ENCODE measurements around the gene SIK3.

The SIK3 gene

GRCh38 chr11:116960930-116961329, 137.3 kb downstream of the SIK3 start:
- DNase-seq = no peak

GRCh38 chr11:116958246-116958645, 140.0 kb downstream of the SIK3 start:
- DNase-seq = no peak

- no peak for DNase-seq
These were observed 142.3 kb downstream of the SIK3 start for GRCh38 chr11:116955949-116956348.

GRCh38 chr11:116955548-116955947, 142.7 kb downstream of the SIK3 start:
- no peak for DNase-seq

GRCh38 chr11:116953530-116954285, 144.5 kb downstream of the SIK3 start:
- no peak for DNase-seq

- DNase-seq = no peak
These were observed 146.5 kb downstream of the SIK3 start for GRCh38 chr11:116951762-116952161.

GRCh38 chr11:116950210-116950609, 148.0 kb downstream of the SIK3 start:
- no peak for DNase-seq

- DNase-seq = no peak
These were observed 149.8 kb downstream of the SIK3 start for GRCh38 chr11:116948391-116948790.

GRCh38 chr11:116946414-116946813, 151.8 kb downstream of the SIK3 start:
- DNase-seq = no peak

GRCh38 chr11:116939499-116939898, 158.7 kb downstream of the SIK3 start:
- DNase-seq = no peak

GRCh38 chr11:116938471-116939070, 159.7 kb downstream of the SIK3 start:
- no peak for DNase-seq

- DNase-seq = no peak
These were observed 161.3 kb downstream of the SIK3 start for GRCh38 chr11:116936754-116937446.

GRCh38 chr11:116935514-116935913, 162.7 kb downstream of the SIK3 start:
- no peak for DNase-seq

GRCh38 chr11:116935089-116935488, 163.1 kb downstream of the SIK3 start:
- no peak for DNase-seq

GRCh38 chr11:116933961-116934360, 164.3 kb downstream of the SIK3 start:
- no peak for DNase-seq

GRCh38 chr11:116932181-116932580, 166.0 kb downstream of the SIK3 start:
- no peak for DNase-seq

GRCh38 chr11:116931206-116931953, 166.8 kb downstream of the SIK3 start:
- DNase-seq = no peak

- DNase-seq = no peak
These were observed 167.6 kb downstream of the SIK3 start for GRCh38 chr11:116930586-116930985.

GRCh38 chr11:116930177-116930576, 168.1 kb downstream of the SIK3 start:
- no peak for DNase-seq

GRCh38 chr11:116929414-116930090, 168.7 kb downstream of the SIK3 start:
- DNase-seq = no peak

- no peak for DNase-seq
These were observed 169.4 kb downstream of the SIK3 start for GRCh38 chr11:116928845-116929244.

- DNase-seq = no peak
These were observed 170.0 kb downstream of the SIK3 start for GRCh38 chr11:116928102-116928777.
